Endothelial cell of umbilical vein (primary cell): ENCODE measurements around the gene MMADHC. TPM values are rescaled to one million over a fixed set of nuclear protein-coding genes. Genes with fewer than 3 reads are reported as not detected.

Source experiments
- BruUV-seq: library from RNA; stranded (reverse); fragments of 400-500 nt; replicated peaks from 2 replicates; lab custom pipeline; 2021; lab: Mats Ljungman, UMichigan
- CTCF ChIA-PET: fragments of 300-600, 350-600 bp; sonication (Branson Sonifier 250); formaldehyde crosslinking; loops from one replicate; lab custom pipeline; 2021; ENCODE audit warnings: antibody characterized with exemption, inconsistent platforms; lab: Charles Lee
- POLR2A ChIA-PET: fragments of 300-600, 350-600 bp; sonication (Branson Sonifier 250); formaldehyde crosslinking; loops from one replicate; lab custom pipeline; 2021; ENCODE audit warnings: antibody characterized with exemption, inconsistent platforms; lab: Charles Lee
- DNase-seq: peaks from one replicate; pipeline ENCODE4 v3.0.0-alpha.2; 2011; ENCODE audit warnings: low read depth, low spot score
- FAIRE-seq: peaks from 2 replicates; lab custom pipeline; 2011; peaks lifted over from hg19 to GRCh38; lab: Jason Lieb, UNC
- H2AFZ ChIP-seq: 2 replicates; pipeline ENCODE4 v1.6.0; 2012; ENCODE audit warnings: low read depth, low read length, control low read depth, inconsistent platforms
- H3K27ac ChIP-seq: 2 replicates; pipeline ENCODE4 v1.5.1; 2011; ENCODE audit warnings: low read depth, mild to moderate bottlenecking, control low read depth, low read length, moderate library complexity; ENCODE audit not compliant: insufficient read depth
- H3K27me3 ChIP-seq, 2 experiments: 2 replicates each; pipeline versions ENCODE4 v1.6.0 to v1.6.1; 2011; ENCODE audit warnings: low read length in 2 of 2, mixed read lengths in 1 of 2; ENCODE audit not compliant: control insufficient read depth in 2 of 2, insufficient read depth in 2 of 2
- H3K36me3 ChIP-seq, 2 experiments: 2 replicates in 1 of 2; 3 replicates in 1 of 2; pipeline ENCODE4 v1.5.1; 2011; ENCODE audit warnings: low read length in 2 of 2, mild to moderate bottlenecking in 1 of 2, moderate library complexity in 1 of 2; ENCODE audit not compliant: control insufficient read depth in 2 of 2, insufficient read depth in 2 of 2; ENCODE audit errors: extremely low read depth in 1 of 2
- H3K4me1 ChIP-seq: 3 replicates; pipeline ENCODE4 v1.5.1; 2011; ENCODE audit warnings: mild to moderate bottlenecking, low read length; ENCODE audit not compliant: control insufficient read depth, insufficient read depth; ENCODE audit errors: extremely low read depth
- H3K4me2 ChIP-seq: 2 replicates; pipeline ENCODE4 v1.6.1; 2011; ENCODE audit warnings: low read length, control low read depth, mixed read lengths; ENCODE audit not compliant: insufficient read depth
- H3K4me3 ChIP-seq, 3 experiments: fragments of 200-600 bp in 1 of 3; sonication (generic), shearing (Covaris generic) in 1 of 3; replicated peaks in 1 of 3; 2 replicates each; pipeline ENCODE4 v1.5.1; 2011 to 2016; ENCODE audit warnings: control low read depth in 3 of 3, low read length in 3 of 3, mild to moderate bottlenecking in 2 of 3, inconsistent platforms in 1 of 3, low read depth in 1 of 3, moderate library complexity in 1 of 3; ENCODE audit not compliant: insufficient read depth in 1 of 3
- H3K79me2 ChIP-seq: 2 replicates; pipeline ENCODE4 v1.6.0; 2012; ENCODE audit warnings: low read length, inconsistent platforms; ENCODE audit not compliant: control insufficient read depth, insufficient read depth
- H3K9ac ChIP-seq: replicated peaks from 2 replicates; pipeline ENCODE3; 2011; ENCODE audit warnings: low read length, control low read depth; ENCODE audit not compliant: insufficient read depth; ENCODE audit errors: extremely low read depth
- H3K9me1 ChIP-seq: replicated peaks from 3 replicates; pipeline ENCODE4 v1.6.0; 2011; ENCODE audit warnings: mild to moderate bottlenecking, low read length; ENCODE audit not compliant: control insufficient read depth, insufficient read depth; ENCODE audit errors: extremely low read depth
- H3K9me3 ChIP-seq: replicated peaks from 2 replicates; pipeline ENCODE4 v1.5.1; 2012; ENCODE audit warnings: low read length, inconsistent platforms; ENCODE audit not compliant: control insufficient read depth, insufficient read depth
- H4K20me1 ChIP-seq: replicated peaks from 2 replicates; pipeline ENCODE3; 2011; ENCODE audit warnings: mild to moderate bottlenecking, low read length; ENCODE audit not compliant: control insufficient read depth, insufficient read depth; ENCODE audit errors: extremely low read depth
- CTCF ChIP-seq, 2 donors: IDR thresholded peaks; 1 replicate in 1 of 2; 2 replicates in 1 of 2; pipeline ENCODE4 v1.5.1; 2011; ENCODE audit warnings: low read length in 2 of 2, mild to moderate bottlenecking in 2 of 2, moderate library complexity in 2 of 2, control low read depth in 1 of 2, inconsistent platforms in 1 of 2, low read depth in 1 of 2; ENCODE audit not compliant: insufficient read depth in 1 of 2; ENCODE audit errors: extremely low read depth in 1 of 2
- GATA2 ChIP-seq: IDR thresholded peaks from 2 replicates; pipeline ENCODE4 v1.7.0; 2011; ENCODE audit warnings: low read depth, mild to moderate bottlenecking, moderate library complexity, mixed read lengths, low read length; ENCODE audit not compliant: insufficient read length, insufficient read depth
- POLR2A ChIP-seq: IDR thresholded peaks from 2 replicates; pipeline ENCODE4 v1.6.1; 2012; ENCODE audit warnings: low read depth, mild to moderate bottlenecking, control low read depth, low read length
- POLR2AphosphoS5 ChIP-seq: IDR thresholded peaks from 2 replicates; pipeline ENCODE4 v1.6.1; 2012; ENCODE audit warnings: low read depth, mild to moderate bottlenecking, control low read depth, low read length, moderate library complexity; ENCODE audit not compliant: insufficient read depth
- dilution Hi-C: fragments of 300-500 bp; cut with MboI; formaldehyde crosslinking; loops from one replicate; pipeline ENCODE4 v1.15.0; 2019; ENCODE audit warnings: low sequenced_read_pairs; ENCODE audit not compliant: extremely low pct_ligation_motif_present
- intact Hi-C: fragments of 100-400 bp; cut with micrococcal nuclease; formaldehyde crosslinking; loops from one replicate; pipeline ENCODE4 v1.10.0; 2022
- polyA plus RNA-seq, 4 experiments: library from polyadenylated mRNA; depleted of rRNA in 3 of 4; stranded (reverse) in 3 of 4; unstranded in 1 of 4; fragments of >200 nt; gene quantifications; 2 replicates each; pipeline versions ENCODE4 v1.2.1 to v1.2.3, GENCODE V29; 2011 to 2012; ENCODE audit warnings: missing spikeins in 1 of 4
- total RNA-seq: library from RNA; stranded (reverse); gene quantifications from 2 replicates; pipeline ENCODE4 v1.2.3, GENCODE V29; 2021

Gene MMADHC
- total and polyA plus RNA-seq, 2 donors (not counting 3 experiments of a cell fraction or from before 2014, with no cell fraction given), result 53.4 to 115 TPM

GRCh38 chr2:149585166-149585885 is 2.2 kb downstream of the MMADHC start:
- DNase-seq (peak; percentile 11), FAIRE-seq (peak; percentile 37)
- Histone ChIP-seq H3K79me2 (peaks cover 57% of the 10 kb centered on the region), H2AFZ (no peak overlapping the region), H3K27ac (peak overlapping the region; percentile 24), H3K9me3 (no peaks in the 10 kb centered on the region), H3K9me1 (no peaks in the 10 kb centered on the region), H3K4me3 (peak overlapping the region in 1 of 3 experiments; percentile 92), H3K9ac (peak overlapping the region; percentile 96), H3K27me3 (no peaks in the 10 kb centered on the region), H3K4me2 (peak overlapping the region; percentile 96), H3K36me3 (peaks cover 5 to 23% of the 10 kb centered on the region in 2 experiments), H4K20me1 (peaks cover 5% of the 10 kb centered on the region), H3K4me1 (peaks cover 30% of the 10 kb centered on the region)
- TF ChIP-seq POLR2AphosphoS5, result no peak
- TF ChIP-seq POLR2A, result no peak
- TF ChIP-seq GATA2, result no peak
- no peak for TF ChIP-seq CTCF (IDR thresholded peaks at IDR 0.05; ENCODE audit: extremely low read depth in 1 of 2, insufficient read depth in 1 of 2, low read depth in 1 of 2, low read length in 2 of 2)
- dilution Hi-C loops (no loop called here), intact Hi-C loops (no loop called here)
- BruUV-seq, result no TSS peak
- CTCF ChIA-PET, result interaction anchor here (1.2 kb wide), 1 partner anchor 10 kb away, joined by 3 read pairs; no protein-coding TSS in a partner anchor
- POLR2A ChIA-PET, result no interaction called here
